ENCODE results near the gene SMC1B.

SMC1B gene

GRCh38 chr22:45318558-45319323, 94.7 kb downstream of the SMC1B start:
- DNase-seq: no peak

- DNase-seq: peak; percentile 43 to 74 (median 64)
These were observed 95.2 kb downstream of the SMC1B start for GRCh38 chr22:45318168-45318557.

- DNase-seq: no peak
These were observed 95.7 kb downstream of the SMC1B start for GRCh38 chr22:45317551-45318167.

GRCh38 chr22:45316796-45317526, 96.4 kb downstream of the SMC1B start:
- no peak for DNase-seq

- no peak for DNase-seq
These were observed 98.6 kb downstream of the SMC1B start for GRCh38 chr22:45314786-45315185.

- no peak for DNase-seq
These were observed 99.2 kb downstream of the SMC1B start for GRCh38 chr22:45314054-45314721.

- DNase-seq: no peak
These were observed 100.5 kb downstream of the SMC1B start for GRCh38 chr22:45312856-45313255.

GRCh38 chr22:45312415-45312814, 101.0 kb downstream of the SMC1B start:
- no peak for DNase-seq

GRCh38 chr22:45310977-45311531, 102.3 kb downstream of the SMC1B start:
- no peak for DNase-seq

- no peak for DNase-seq
These were observed 102.9 kb downstream of the SMC1B start for GRCh38 chr22:45310331-45310976.

GRCh38 chr22:45309422-45310227, 103.8 kb downstream of the SMC1B start, which contains the start of gene FAM118A:
FAM118A (plus strand) TSS chr22:45309934; CDS start chr22:45322380, 12,446 bp downstream.
- DNase-seq: peak; percentile 93 to 98 (median 95)

- no peak for DNase-seq
These were observed 104.4 kb downstream of the SMC1B start for GRCh38 chr22:45308957-45309421.

- no peak for DNase-seq
These were observed 104.9 kb downstream of the SMC1B start for GRCh38 chr22:45308391-45308956.

GRCh38 chr22:45306139-45306538, 107.3 kb downstream of the SMC1B start:
- no peak for DNase-seq

- no peak for DNase-seq
These were observed 107.8 kb downstream of the SMC1B start for GRCh38 chr22:45305456-45306075.

- no peak for DNase-seq
These were observed 108.4 kb downstream of the SMC1B start for GRCh38 chr22:45304971-45305370.

GRCh38 chr22:45303181-45303580, 110.2 kb downstream of the SMC1B start:
- DNase-seq: no peak

- DNase-seq: no peak
These were observed 110.6 kb downstream of the SMC1B start for GRCh38 chr22:45302751-45303150.

- DNase-seq: no peak
These were observed 114.4 kb downstream of the SMC1B start for GRCh38 chr22:45298934-45299505.

All from activated CD4-positive, CD25-positive, alpha-beta regulatory T cell (primary cell).